A549 (cell line): ENCODE measurements around the gene GPS1. TPM values are rescaled to one million over a fixed set of nuclear protein-coding genes. Genes with fewer than 3 reads are reported as not detected.
A peak's percentile ranks its signal among the peaks of the same experiment; 100 is the strongest.

Source experiments
- ATAC-seq, 2 experiments: fragments of 200-7000 bp in 1 of 2; fragments of >200 bp in 1 of 2; cut with Nextera tagmentation in 1 of 2; cut with Tn5 transposase in 1 of 2; 3 replicates each; pipeline versions ENCODE4 v1.8.0 to v1.9.1; 2018 to 2020; ENCODE audit warnings: mild to moderate bottlenecking in 1 of 2, moderate library complexity in 1 of 2
- CTCF ChIA-PET: fragments of 300-600 bp; sonication (Branson Sonifier 250); formaldehyde crosslinking; extraction: SDS; loops from one replicate; lab custom pipeline; 2021; ENCODE audit warnings: antibody characterized with exemption, inconsistent platforms; lab: Yijun Ruan, JAX
- POLR2A ChIA-PET: fragments of 350-600 bp; formaldehyde crosslinking; extraction: SDS; loops from one replicate; lab custom pipeline; 2021; ENCODE audit warnings: antibody characterized with exemption, inconsistent platforms; lab: Yijun Ruan, JAX
- DNase-seq, 2 experiments: peaks; one replicate each; pipeline versions ENCODE4 v3.0.0 to v3.0.0-alpha.2; 2011 to 2016; ENCODE audit warnings: low read depth in 1 of 2, low spot score in 1 of 2
- FAIRE-seq: peaks from 2 replicates; lab custom pipeline; 2011; peaks lifted over from hg19 to GRCh38; lab: Jason Lieb, UNC
- H3K27ac ChIP-seq, 2 experiments: fragments of >200 bp; sonication (Bioruptor Twin); formaldehyde crosslinking; 3 replicates each; pipeline ENCODE4 v1.5.1; 2016 to 2017
- H3K4me1 ChIP-seq: fragments of >200 bp; sonication (Bioruptor Twin); formaldehyde crosslinking; 3 replicates; pipeline ENCODE4 v1.6.1; 2016
- H3K4me2 ChIP-seq: fragments of >200 bp; sonication (Bioruptor Twin); formaldehyde crosslinking; 3 replicates; pipeline ENCODE4 v1.6.1; 2016
- H3K4me3 ChIP-seq: fragments of >200 bp; sonication (Bioruptor Twin); formaldehyde crosslinking; 3 replicates; pipeline ENCODE4 v1.5.1; 2016
- H3K9me3 ChIP-seq: fragments of >200 bp; sonication (Bioruptor Twin); formaldehyde crosslinking; 3 replicates; pipeline ENCODE4 v1.6.1; 2016
- ATOH8 ChIP-seq: fragments of 250-450 bp; sonication (Bioruptor Pico); IDR thresholded peaks from 2 replicates; pipeline ENCODE4 v1.5.0; 2020; ENCODE audit warnings: low read depth, mild to moderate bottlenecking, moderate library complexity
- BCL3 ChIP-seq: fragments of >200 bp; sonication (Bioruptor Twin); formaldehyde crosslinking; IDR thresholded peaks from 3 replicates; pipeline ENCODE4 v1.6.1; 2016
- BHLHE40 ChIP-seq: IDR thresholded peaks from 2 replicates; pipeline ENCODE4 v1.6.1; 2012; ENCODE audit warnings: low read depth, low read length, inconsistent platforms
- CBX2 ChIP-seq: fragments of 200-600 bp; sonication (generic); IDR thresholded peaks from 2 replicates; pipeline ENCODE4 v1.6.1; 2016; ENCODE audit warnings: low read depth, mild to moderate bottlenecking, borderline replicate concordance
- CEBPB ChIP-seq, 2 experiments: fragments of >200 bp in 1 of 2; sonication (Bioruptor Twin) in 1 of 2; formaldehyde crosslinking in 1 of 2; IDR thresholded peaks; 2 replicates each; pipeline ENCODE4 v1.6.1; 2012 to 2016
- CHD2 ChIP-seq: fragments of 150-350 bp; IDR thresholded peaks from 2 replicates; pipeline ENCODE4 v1.6.1; 2014; ENCODE audit warnings: low read length; ENCODE audit not compliant: partially characterized antibody
- CTCF ChIP-seq: fragments of >200 bp; sonication (Bioruptor Twin); formaldehyde crosslinking; IDR thresholded peaks from 3 replicates; pipeline ENCODE4 v1.5.1; 2016
- E2F6 ChIP-seq: IDR thresholded peaks from 2 replicates; pipeline ENCODE4 v1.6.1; 2012; ENCODE audit warnings: low read depth, borderline replicate concordance
- EHF ChIP-seq: fragments of 250-450 bp; sonication (Bioruptor Pico); IDR thresholded peaks from 2 replicates; pipeline ENCODE4 v1.5.0; 2020; ENCODE audit warnings: mild to moderate bottlenecking
- EP300 ChIP-seq, 2 experiments: fragments of >200 bp; sonication (Bioruptor Twin); formaldehyde crosslinking; IDR thresholded peaks; 2 replicates in 1 of 2; 3 replicates in 1 of 2; pipeline ENCODE4 v1.6.1; 2016 to 2017
- FOXS1 ChIP-seq: fragments of 250-450 bp; sonication (Bioruptor Pico); IDR thresholded peaks from 2 replicates; pipeline ENCODE4 v1.5.0; 2020; ENCODE audit warnings: mild to moderate bottlenecking, moderate library complexity
- HDAC2 ChIP-seq: fragments of 200-600 bp; sonication (generic); IDR thresholded peaks from 2 replicates; pipeline ENCODE4 v1.6.1; 2016
- HES2 ChIP-seq: fragments of >200 bp; sonication (Bioruptor Twin); formaldehyde crosslinking; IDR thresholded peaks from 2 replicates; pipeline ENCODE4 v1.6.1; 2016
- HEYL ChIP-seq: fragments of 250-450 bp; sonication (Bioruptor Pico); IDR thresholded peaks from 2 replicates; pipeline ENCODE4 v1.8.0; 2021; ENCODE audit warnings: mild to moderate bottlenecking, moderate library complexity
- MAX ChIP-seq: IDR thresholded peaks from 2 replicates; pipeline ENCODE4 v1.6.1; 2012
- POLR2A ChIP-seq: IDR thresholded peaks from 2 replicates; pipeline ENCODE4 v1.6.1; 2012; ENCODE audit warnings: mild to moderate bottlenecking, low read length
- REST ChIP-seq: fragments of 200-600 bp; sonication (generic); IDR thresholded peaks from 2 replicates; pipeline ENCODE4 v1.6.1; 2016; ENCODE audit warnings: antibody characterized with exemption, mild to moderate bottlenecking, moderate library complexity
- SREBF2 ChIP-seq: fragments of 450-650 bp; IDR thresholded peaks from 2 replicates; pipeline ENCODE4 v1.6.1; 2014; ENCODE audit warnings: mild to moderate bottlenecking, moderate library complexity
- ZFP36 ChIP-seq: fragments of 450-650 bp; IDR thresholded peaks from 2 replicates; pipeline ENCODE4 v1.6.1; 2014; ENCODE audit warnings: borderline replicate concordance; ENCODE audit not compliant: partially characterized antibody
- WGBS: methylation state at CpG from one replicate; pipeline ENCODE4 v1.1.6; 2017; ENCODE audit errors: missing lambda C conversion rate; 5-methylcytosine and 5-hydroxymethylcytosine counted together
- polyA plus RNA-seq, 4 experiments: library from polyadenylated mRNA; depleted of rRNA in 3 of 4; stranded (reverse); fragments of >200 nt; fragmentation: RNase III in 1 of 4; extraction: RNeasy Plus Mini Kit Qiagen cat#74134 plus additional on column Dnase treatment in 1 of 4; gene quantifications; 2 replicates in 3 of 4; 3 replicates in 1 of 4; pipeline ENCODE4 v1.2.3, GENCODE V29; 2011 to 2017

The GPS1 gene
- polyA plus RNA-seq, 2 of the 4 experiments (the other 2 are of a cell fraction): 89.4 to 126 TPM

- no peak for ATAC-seq
- no peak for DNase-seq
- 89% methylated on average over 23 of the region's 30 CpGs for WGBS
- peaks cover 60% of the 10 kb centered on the region for H3K4me1 ChIP-seq
- POLR2A ChIA-PET: no interaction called here
- H3K27ac ChIP-seq: peak overlapping the region; percentile 81 to 93; a peak in 5 of 6 replicates
- no peaks in the 10 kb centered on the region for H3K9me3 ChIP-seq
- H3K4me3 ChIP-seq: no peak overlapping the region
- CTCF ChIA-PET: interaction anchor here (1.6 to 33.2 kb wide), 5 partner anchors 10 to 136 kb away, joined by 4 to 794 read pairs (median 16); partner anchors contain the start of genes CENPX, LRRC45 and NOTUM
- TF ChIP-seq MAX: no peak
- no peak for TF ChIP-seq HES2
- no peak for TF ChIP-seq ATOH8 (CRISPR knock-in tag)
- no peak for TF ChIP-seq EP300 (IDR thresholded peaks at IDR 0.05)
- no peak for TF ChIP-seq CHD2
- TF ChIP-seq EHF: no peak
- no peak for TF ChIP-seq POLR2A
- TF ChIP-seq HDAC2: no peak
- no peak for TF ChIP-seq E2F6
- TF ChIP-seq CTCF: no peak
- TF ChIP-seq CBX2: no peak
- no peak for TF ChIP-seq BCL3
- no peak for TF ChIP-seq ZFP36
- TF ChIP-seq HEYL (CRISPR knock-in tag): no peak
- TF ChIP-seq SREBF2: no peak
- no peak for TF ChIP-seq REST
- no peak for TF ChIP-seq CEBPB (IDR thresholded peaks at IDR 0.05)
- no peak for TF ChIP-seq FOXS1
- TF ChIP-seq BHLHE40: no peak
- H3K4me2 ChIP-seq: peak overlapping the region; percentile 22
- no peak for FAIRE-seq
Measured at GRCh38 chr17:82005701-82006348, 45.9 kb upstream of the GPS1 start.
